H9 (cell line): Measurements from ENCODE around the gene F13A1. TPM values are rescaled to one million over a fixed set of nuclear protein-coding genes. Genes with fewer than 3 reads are reported as not detected.

Source experiments
- DNase-seq: peaks from one replicate; pipeline ENCODE4 v3.0.0-alpha.2; 2017
- H2AFZ ChIP-seq: one replicate; pipeline ENCODE4 v1.6.1; 2013; ENCODE audit warnings: mild to moderate bottlenecking, low read length, control low read depth, moderate library complexity
- H2AK5ac ChIP-seq: 2 replicates; pipeline ENCODE4 v1.6.1; 2013; ENCODE audit warnings: low read length, control low read depth, mixed read lengths; ENCODE audit not compliant: insufficient read length
- H2BK120ac ChIP-seq: one replicate; pipeline ENCODE4 v1.6.1; 2013; ENCODE audit warnings: low read depth, mild to moderate bottlenecking, low read length, control low read depth, inconsistent platforms; ENCODE audit not compliant: poor library complexity, severe bottlenecking
- H2BK12ac ChIP-seq: 2 replicates; pipeline ENCODE4 v1.6.1; 2013; ENCODE audit warnings: low read length, control low read depth, mixed read lengths, low read depth; ENCODE audit not compliant: insufficient read length
- H2BK15ac ChIP-seq: 2 replicates; pipeline ENCODE4 v1.6.1; 2013; ENCODE audit warnings: low read depth, low read length, control low read depth
- H2BK20ac ChIP-seq: one replicate; pipeline ENCODE4 v1.6.1; 2013; ENCODE audit warnings: low read depth, mild to moderate bottlenecking, low read length, control low read depth, inconsistent platforms; ENCODE audit not compliant: poor library complexity, severe bottlenecking
- H2BK5ac ChIP-seq: 2 replicates; pipeline ENCODE4 v1.6.1; 2013; ENCODE audit warnings: low read length, control low read depth, mixed read lengths; ENCODE audit not compliant: insufficient read length
- H3K14ac ChIP-seq: 2 replicates; pipeline ENCODE4 v1.6.1; 2013; ENCODE audit warnings: low read length, control low read depth; ENCODE audit not compliant: insufficient read depth
- H3K18ac ChIP-seq: 2 replicates; pipeline ENCODE4 v1.6.1; 2013; ENCODE audit warnings: low read depth, mild to moderate bottlenecking, mixed read lengths, low read length, control low read depth; ENCODE audit not compliant: insufficient read length
- H3K23ac ChIP-seq: 2 replicates; pipeline ENCODE4 v1.6.1; 2013; ENCODE audit warnings: low read length, control low read depth, mixed read lengths, low read depth; ENCODE audit not compliant: insufficient read length
- H3K23me2 ChIP-seq: 2 replicates; pipeline ENCODE4 v1.6.1; 2013; ENCODE audit warnings: low read depth, mild to moderate bottlenecking, mixed read lengths, low read length, control low read depth; ENCODE audit not compliant: insufficient read length, poor library complexity, severe bottlenecking
- H3K27ac ChIP-seq: 2 replicates; pipeline ENCODE4 v1.5.1; 2013; ENCODE audit warnings: low read length, control low read depth, mixed read lengths, low read depth; ENCODE audit not compliant: insufficient read length
- H3K27me3 ChIP-seq: 2 replicates; pipeline ENCODE4 v1.6.1; 2013; ENCODE audit warnings: low read length, control low read depth, inconsistent platforms; ENCODE audit not compliant: insufficient read depth
- H3K4ac ChIP-seq: 2 replicates; pipeline ENCODE4 v1.6.1; 2013; ENCODE audit warnings: low read depth, mild to moderate bottlenecking, control low read depth, inconsistent platforms, low read length, moderate library complexity
- H3K4me1 ChIP-seq: 2 replicates; pipeline ENCODE4 v1.6.1; 2013; ENCODE audit warnings: low read length, control low read depth, inconsistent platforms; ENCODE audit not compliant: insufficient read depth
- H3K4me2 ChIP-seq: 2 replicates; pipeline ENCODE4 v1.6.1; 2013; ENCODE audit warnings: low read length, control low read depth, mixed read lengths; ENCODE audit not compliant: insufficient read length, insufficient read depth
- H3K56ac ChIP-seq: 2 replicates; pipeline ENCODE4 v1.6.1; 2013; ENCODE audit warnings: low read depth, mild to moderate bottlenecking, mixed read lengths, low read length, control low read depth; ENCODE audit not compliant: insufficient read length
- H3K79me1 ChIP-seq: 2 replicates; pipeline ENCODE4 v1.6.1; 2013; ENCODE audit warnings: low read depth, mild to moderate bottlenecking, moderate library complexity, low read length, control low read depth, inconsistent platforms; ENCODE audit not compliant: insufficient read depth, poor library complexity, severe bottlenecking
- H3K79me2 ChIP-seq: 2 replicates; pipeline ENCODE4 v1.6.1; 2013; ENCODE audit warnings: low read length, control low read depth, inconsistent platforms; ENCODE audit not compliant: insufficient read depth
- H3K9ac ChIP-seq: 2 replicates; pipeline ENCODE4 v1.6.1; 2013; ENCODE audit warnings: low read length, control low read depth, mixed read lengths; ENCODE audit not compliant: insufficient read length; ENCODE audit errors: extremely low read depth
- H3K9me3 ChIP-seq: one replicate; pipeline ENCODE4 v1.6.1; 2013; ENCODE audit warnings: low read depth, low read length, inconsistent platforms; ENCODE audit not compliant: control insufficient read depth
- H3T11ph ChIP-seq: one replicate; pipeline ENCODE4 v1.6.1; 2013; ENCODE audit warnings: mild to moderate bottlenecking, low read length, control low read depth, inconsistent platforms
- H4K20me1 ChIP-seq: one replicate; pipeline ENCODE4 v1.6.1; 2013; ENCODE audit not compliant: control insufficient read depth, insufficient read length, insufficient read depth
- H4K5ac ChIP-seq: 2 replicates; pipeline ENCODE4 v1.6.1; 2013; ENCODE audit warnings: low read depth, mild to moderate bottlenecking, mixed read lengths, low read length, control low read depth; ENCODE audit not compliant: insufficient read length
- H4K8ac ChIP-seq: replicated peaks from 2 replicates; pipeline ENCODE4 v1.6.1; 2013; ENCODE audit warnings: low read length, control low read depth, mixed read lengths, low read depth; ENCODE audit not compliant: insufficient read length
- H4K91ac ChIP-seq: 2 replicates; pipeline ENCODE4 v1.6.1; 2013; ENCODE audit warnings: low read depth, mild to moderate bottlenecking, moderate library complexity, mixed read lengths, low read length, control low read depth; ENCODE audit not compliant: insufficient read length
- H3K27ac Mint-ChIP-seq, 3 experiments: 2 replicates in 2 of 3; 3 replicates in 1 of 3; pipeline ENCODE4 v1.8.0; 2020 to 2021; ENCODE audit warnings: mixed read lengths in 3 of 3, mild to moderate bottlenecking in 1 of 3, moderate library complexity in 1 of 3
- H3K27me3 Mint-ChIP-seq: 2 replicates; pipeline ENCODE4 v1.8.0; 2021; ENCODE audit warnings: low read depth, mild to moderate bottlenecking, moderate library complexity, mixed read lengths
- H3K36me3 Mint-ChIP-seq, 3 experiments: 2 replicates in 2 of 3; 3 replicates in 1 of 3; pipeline ENCODE4 v1.8.0; 2020 to 2021; ENCODE audit warnings: low read depth in 3 of 3, mixed read lengths in 3 of 3; ENCODE audit not compliant: insufficient read depth in 1 of 3
- H3K4me1 Mint-ChIP-seq, 2 experiments: 2 replicates each; pipeline ENCODE4 v1.8.0; 2020; ENCODE audit warnings: mixed read lengths in 2 of 2
- H3K4me3 Mint-ChIP-seq, 2 experiments: 2 replicates in 1 of 2; 3 replicates in 1 of 2; pipeline ENCODE4 v1.8.0; 2020 to 2021; ENCODE audit warnings: mild to moderate bottlenecking in 2 of 2, mixed read lengths in 2 of 2, moderate library complexity in 1 of 2
- H3K9me3 Mint-ChIP-seq, 2 experiments: 2 replicates in 1 of 2; 3 replicates in 1 of 2; pipeline ENCODE4 v1.8.0; 2020; ENCODE audit warnings: mild to moderate bottlenecking in 2 of 2, mixed read lengths in 2 of 2, moderate library complexity in 1 of 2
- CTCF ChIP-seq: fragments of 200-600 bp; sonication (generic); conservative IDR thresholded peaks from 3 replicates; pipeline ENCODE4 v1.8.0; 2021; ENCODE audit warnings: antibody characterized with exemption, mild to moderate bottlenecking
- WGBS: extraction: QIAGEN DNeasy Blood & Tissue Kit; methylation state at CpG from one replicate; pipeline ENCODE4 v1.1.7; 2013; ENCODE audit warnings: missing lambda C conversion rate, low lambda C conversion rate, mixed read lengths; ENCODE audit not compliant: insufficient read length; ENCODE audit errors: extremely low coverage; 5-methylcytosine and 5-hydroxymethylcytosine counted together
- total RNA-seq: library from RNA; stranded (reverse); gene quantifications from 2 replicates; pipeline ENCODE4 v1.2.1, GENCODE V29; 2021

The F13A1 gene
- total RNA-seq, 1 experiment from 2014 or later: 0.15 TPM

GRCh38 chr6:6196762-6197161 is 123.7 kb downstream of the F13A1 start:
- no peak overlapping the region for H4K8ac ChIP-seq
- H2AFZ ChIP-seq: no peak overlapping the region
- H3K27me3 ChIP-seq: no peaks in the 10 kb centered on the region
- H4K20me1 ChIP-seq: no peaks in the 10 kb centered on the region
- Mint-ChIP-seq H3K27ac (no peak overlapping the region), H3K4me3 (no peak overlapping the region), H3K4me1 (peaks cover 1 to 3% of the 10 kb centered on the region in 2 experiments), H3K27me3 (peaks cover 12% of the 10 kb centered on the region), H3K36me3 (no peaks in the 10 kb centered on the region; a peak in 1 of 7 replicates), H3K9me3 (peaks cover 0 to 4% of the 10 kb centered on the region in 2 experiments; a peak in 3 of 5 replicates)
- H2BK5ac ChIP-seq: no peak overlapping the region
- no peak overlapping the region for H3K23ac ChIP-seq
- H4K91ac ChIP-seq: no peak overlapping the region
- no peak overlapping the region for H2BK15ac ChIP-seq
- DNase-seq: no peak
- H3T11ph ChIP-seq: no peak overlapping the region
- no peak overlapping the region for H3K4me2 ChIP-seq
- H3K79me2 ChIP-seq: no peaks in the 10 kb centered on the region
- no peak overlapping the region for H3K14ac ChIP-seq
- WGBS: no CpG with 5 or more reads among the region's 3 CpGs
- H3K9ac ChIP-seq: no peak overlapping the region
- H3K23me2 ChIP-seq: no peaks in the 10 kb centered on the region
- no peak for TF ChIP-seq CTCF
- no peak overlapping the region for H2AK5ac ChIP-seq
- H3K18ac ChIP-seq: no peak overlapping the region
- no peak overlapping the region for H3K27ac ChIP-seq
- no peak overlapping the region for H4K5ac ChIP-seq
- H3K79me1 ChIP-seq: no peaks in the 10 kb centered on the region
- no peaks in the 10 kb centered on the region for H3K4me1 ChIP-seq
- no peak overlapping the region for H3K56ac ChIP-seq
- H3K4ac ChIP-seq: no peak overlapping the region
- H2BK20ac ChIP-seq: no peak overlapping the region
- no peak overlapping the region for H2BK120ac ChIP-seq
- no peak overlapping the region for H2BK12ac ChIP-seq
- H3K9me3 ChIP-seq: no peaks in the 10 kb centered on the region
